CD4-positive, alpha-beta T cell treated with Interleukin-1 beta for 1 hour (primary cell): ENCODE data around the gene SLC43A1.
"Not testable (repeated sequence)": the region's sequence is repeated elsewhere in the genome, so short reads cannot be mapped to it uniquely, and the experiment has no call there.

ENCODE experiments used
- DNase-seq, 2 donors: peaks; one replicate each; pipeline ENCODE4 v3.0.0-alpha.2; 2020 to 2022

The SLC43A1 gene

GRCh38 chr11:57460758-57461749, 54.4 kb downstream of the SLC43A1 start:
- DNase-seq, result no peak

GRCh38 chr11:57460022-57460757, 55.3 kb downstream of the SLC43A1 start, which contains the start of gene RTN4RL2:
Gene RTN4RL2, plus strand, starts transcription at chr11:57460528. Its CDS starts 338 bp downstream, at chr11:57460866.
- peak in 1 of 2 donors; percentile 22 for DNase-seq

- DNase-seq, result no peak
Measured at GRCh38 chr11:57459164-57460021, 56.1 kb downstream of the SLC43A1 start.

DNA sequence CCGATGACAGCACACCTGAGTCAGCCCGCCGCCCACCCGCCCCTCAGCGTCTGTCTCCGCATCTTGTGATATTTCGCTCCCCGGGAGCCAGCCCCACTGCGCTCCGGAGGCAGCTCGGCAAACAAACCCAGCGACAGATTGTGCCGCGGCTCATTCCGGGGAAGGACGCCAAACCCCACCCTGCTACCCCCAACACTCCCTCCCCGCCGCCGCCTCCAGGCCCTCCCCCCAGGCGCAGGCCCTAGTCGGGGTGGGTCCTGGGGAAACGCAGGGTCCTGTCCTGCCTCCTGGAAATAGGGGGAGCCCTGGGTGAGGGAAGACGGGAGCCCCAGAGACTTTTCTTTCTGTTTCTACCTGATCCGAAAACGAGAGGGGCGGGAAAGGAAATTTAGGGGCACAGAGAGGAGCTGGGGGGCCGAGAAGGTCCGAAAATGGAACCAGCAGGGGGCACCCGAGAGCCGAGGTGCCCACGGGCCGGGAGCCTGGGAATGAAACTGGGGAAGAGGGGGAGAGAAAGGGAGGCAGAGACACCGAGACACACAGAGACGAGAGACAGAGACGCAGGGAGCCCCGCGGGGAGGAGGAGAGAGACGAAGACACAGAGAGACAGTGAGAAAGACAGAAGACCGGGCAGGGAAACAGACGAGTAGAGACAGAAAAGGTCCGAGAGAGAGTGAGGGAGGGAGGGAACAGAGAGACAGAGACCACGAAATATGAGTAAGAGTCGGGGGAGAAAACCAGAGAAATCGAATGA, 56.9 kb downstream of the SLC43A1 start:
- DNase-seq, result peak in 1 of 2 donors; percentile 46

DNA sequence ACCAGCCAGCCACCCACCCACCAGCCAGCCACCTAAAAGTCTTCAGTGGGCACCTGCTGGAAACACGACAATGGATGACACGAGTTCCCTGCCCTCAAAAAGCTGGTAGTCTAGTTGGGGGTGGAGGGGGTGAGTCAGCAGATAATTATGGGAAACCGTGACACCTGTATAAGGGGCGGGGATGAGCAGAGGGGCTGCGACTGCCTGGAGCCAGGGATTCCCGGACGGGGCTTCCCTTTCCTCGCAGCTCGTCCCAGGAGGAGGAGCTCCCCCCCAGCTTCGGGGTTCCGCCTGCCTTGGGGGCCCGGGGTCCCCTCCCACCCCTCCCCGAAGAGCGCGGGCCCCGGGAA, 57.5 kb downstream of the SLC43A1 start:
- no peak for DNase-seq

DNA sequence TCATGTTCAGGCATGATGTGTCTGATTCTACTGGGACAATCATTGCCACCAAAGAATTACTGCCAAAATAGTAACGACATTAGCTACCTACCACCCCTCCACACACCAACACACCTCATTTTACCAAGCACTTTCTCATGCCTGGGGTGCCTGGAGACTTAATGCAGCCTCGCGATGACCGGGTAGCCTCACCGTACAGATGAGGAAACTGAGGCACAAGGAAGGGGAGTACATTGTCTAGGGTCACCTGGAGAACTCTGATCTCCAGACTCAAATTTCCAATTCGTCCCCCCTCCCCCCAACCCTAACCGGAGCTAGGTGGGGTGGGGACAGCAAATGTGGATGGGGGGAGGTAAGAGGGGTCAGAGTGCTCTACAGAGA, 57.9 kb downstream of the SLC43A1 start:
- no peak for DNase-seq

DNA sequence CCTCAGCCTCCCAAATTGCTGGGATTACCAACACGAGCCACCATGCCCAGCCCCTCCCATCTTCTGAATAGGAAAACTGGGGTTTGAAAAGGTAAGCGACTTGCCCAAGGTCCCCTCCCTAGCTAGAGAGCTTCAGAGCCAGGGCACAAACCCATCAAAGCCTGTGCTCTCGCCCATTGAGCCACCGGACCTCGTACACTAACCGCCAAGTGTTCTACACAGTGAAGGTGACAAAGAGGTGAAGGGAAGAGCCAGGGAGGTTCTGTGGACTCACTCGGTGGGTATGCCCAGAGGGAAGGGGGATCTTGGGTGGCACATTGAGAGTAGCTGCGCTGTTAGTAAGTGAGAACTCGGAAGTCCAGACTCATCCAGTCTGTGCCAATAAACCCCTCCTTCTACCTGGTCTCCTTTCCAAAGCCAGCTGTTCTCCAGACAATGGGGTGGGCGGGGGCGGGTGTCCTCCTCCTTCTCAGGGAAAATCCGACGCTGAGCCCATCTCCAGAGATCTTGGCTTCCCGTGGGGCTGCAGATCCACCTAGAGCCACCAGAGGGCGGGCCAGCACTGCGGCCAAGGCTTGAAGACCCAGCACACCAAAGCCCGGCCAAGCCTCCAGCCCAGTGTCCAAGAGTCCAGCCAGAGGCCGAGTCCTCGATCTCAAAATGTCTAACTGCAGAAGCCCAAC, 58.4 kb downstream of the SLC43A1 start:
- peak; percentile 70 to 74 for DNase-seq

- DNase-seq, result no peak
Measured at GRCh38 chr11:57453543-57454177, 61.8 kb downstream of the SLC43A1 start.

- no peak for DNase-seq
Measured at GRCh38 chr11:57446055-57446454, 69.4 kb downstream of the SLC43A1 start.

GRCh38 chr11:57445122-57445394, 70.4 kb downstream of the SLC43A1 start:
- DNase-seq, result not testable (repeated sequence)

DNA sequence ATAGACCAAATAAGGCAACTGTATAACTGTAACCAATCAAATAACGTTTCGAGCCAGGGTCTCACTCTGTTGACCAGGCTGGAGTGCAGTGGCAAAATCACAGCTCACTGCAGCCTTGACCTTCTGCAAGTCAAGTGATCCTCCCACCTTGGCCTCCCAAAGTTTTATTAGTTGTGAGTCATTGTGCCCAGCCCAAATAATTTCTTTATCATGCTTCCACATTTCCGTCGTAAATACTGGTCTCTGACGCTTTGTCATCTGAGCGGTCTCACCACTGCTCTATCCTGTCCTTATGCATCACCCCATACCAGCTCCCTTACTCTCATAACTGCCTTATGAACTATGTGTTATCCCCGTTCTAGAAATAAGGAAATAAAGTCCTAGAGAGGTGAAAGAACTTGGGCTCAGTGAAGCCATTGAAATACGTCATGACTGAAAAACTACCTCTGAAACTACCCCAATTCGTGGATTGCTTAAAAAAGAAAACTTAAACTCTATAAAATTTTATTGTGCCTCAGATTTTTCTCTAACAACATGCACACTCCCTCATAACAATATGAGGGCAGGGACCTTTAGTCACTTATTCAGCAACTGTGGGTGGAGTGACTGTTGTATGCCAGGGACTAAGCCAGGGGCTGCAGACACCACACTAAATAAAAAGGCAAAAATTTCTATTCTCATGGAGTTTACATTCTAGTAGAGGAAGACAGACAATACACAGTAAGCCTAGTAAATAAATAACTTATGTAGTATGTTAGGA, 71.0 kb downstream of the SLC43A1 start:
- no peak for DNase-seq

GRCh38 chr11:57440744-57441414, 74.6 kb downstream of the SLC43A1 start:
- no peak for DNase-seq

DNA sequence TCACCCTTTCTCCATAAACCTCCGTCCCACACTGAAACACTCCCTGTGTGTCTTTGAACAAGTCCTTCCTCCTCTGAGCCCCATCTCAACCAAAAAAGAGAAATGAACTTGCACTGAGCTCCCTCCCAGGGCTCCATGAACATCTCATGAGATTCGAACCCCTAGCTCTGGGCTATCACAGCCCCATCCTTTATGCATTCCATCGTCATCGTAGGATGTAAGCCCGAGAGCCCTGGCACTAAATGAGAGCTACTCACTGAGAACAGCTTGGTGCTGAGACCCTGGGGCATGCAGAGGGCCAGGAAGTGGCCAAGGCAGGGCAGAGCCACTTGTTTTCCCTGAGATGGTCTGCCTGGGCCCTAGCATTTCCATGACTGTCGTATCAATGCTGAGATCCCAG, 75.7 kb downstream of the SLC43A1 start:
- no peak for DNase-seq

GRCh38 chr11:57438345-57439285, 76.9 kb downstream of the SLC43A1 start:
- no peak for DNase-seq

GRCh38 chr11:57436031-57436430, 79.5 kb downstream of the SLC43A1 start:
- DNase-seq, result no peak

GRCh38 chr11:57434640-57435546, 80.6 kb downstream of the SLC43A1 start:
- no peak for DNase-seq
